OCI-LY1 (cell line): ENCODE results near the gene PALB2.

Experiments
- CTCF ChIP-seq: fragments of 200-600 bp; sonication (generic), shearing (Covaris generic); IDR thresholded peaks from 2 replicates; pipeline ENCODE4 v1.5.1; 2017; ENCODE audit warnings: mild to moderate bottlenecking, antibody characterized with exemption, low read length, moderate library complexity, mixed read lengths
- EZH2 ChIP-seq: fragments of 200-600 bp; sonication (generic), shearing (Covaris generic); IDR thresholded peaks from 2 replicates; pipeline ENCODE4 v1.8.0; 2017; ENCODE audit warnings: borderline replicate concordance, mixed run types, mild to moderate bottlenecking, antibody characterized with exemption, low read length, moderate library complexity, mixed read lengths

- TF ChIP-seq CTCF (no peak), EZH2 (no peak)
Observed at GRCh38 chr16:23640931-23641765, at the start of gene PALB2, which contains the start of gene DCTN5.
